Measurements from ENCODE around the gene ZNF532.

ZNF532 gene

GRCh38 chr18:58951986-58952702 is 87.5 kb downstream of the ZNF532 start:
- DNase-seq = no peak

DNA sequence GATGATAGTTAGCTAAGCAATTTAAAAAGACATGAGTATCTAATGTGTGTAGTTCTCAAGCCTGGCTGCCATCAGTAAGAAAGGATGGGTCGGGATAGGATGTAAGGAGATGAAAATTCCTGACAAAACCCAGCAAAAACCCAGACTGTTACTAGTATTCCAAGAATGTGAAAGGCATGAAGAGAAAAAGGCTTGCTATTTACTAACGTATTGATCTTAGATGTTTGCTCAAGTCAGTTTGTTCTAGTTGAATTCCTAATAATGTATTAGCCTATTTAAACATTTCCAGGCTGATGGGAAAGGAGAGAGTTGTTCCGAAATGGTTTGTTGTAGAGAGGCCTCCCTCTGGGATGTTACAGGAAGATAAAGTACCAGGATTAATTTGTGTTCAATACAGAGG is 88.2 kb downstream of the ZNF532 start:
- no peak for DNase-seq

- DNase-seq = no peak
These were observed 89.0 kb downstream of the ZNF532 start for GRCh38 chr18:58953627-58954026.

DNA sequence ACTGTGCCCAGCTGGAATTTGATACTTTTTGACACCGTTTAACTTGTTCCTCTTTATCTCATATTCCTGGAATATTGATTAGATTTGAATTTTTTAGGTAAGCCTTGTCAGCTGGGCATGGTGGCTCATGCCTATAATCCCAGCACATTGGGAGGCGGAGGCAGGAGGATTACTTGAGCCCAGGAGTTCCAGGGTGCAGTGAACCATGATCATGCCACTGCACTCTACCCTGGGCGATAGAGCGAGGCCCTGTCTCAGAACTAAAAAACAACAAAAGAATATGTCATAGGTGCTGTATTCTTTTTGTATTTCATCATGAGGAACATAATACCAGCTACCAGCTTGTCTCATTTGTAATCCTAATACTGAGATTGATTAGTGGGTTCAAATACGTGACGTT is 90.3 kb downstream of the ZNF532 start:
- DNase-seq = no peak

DNA sequence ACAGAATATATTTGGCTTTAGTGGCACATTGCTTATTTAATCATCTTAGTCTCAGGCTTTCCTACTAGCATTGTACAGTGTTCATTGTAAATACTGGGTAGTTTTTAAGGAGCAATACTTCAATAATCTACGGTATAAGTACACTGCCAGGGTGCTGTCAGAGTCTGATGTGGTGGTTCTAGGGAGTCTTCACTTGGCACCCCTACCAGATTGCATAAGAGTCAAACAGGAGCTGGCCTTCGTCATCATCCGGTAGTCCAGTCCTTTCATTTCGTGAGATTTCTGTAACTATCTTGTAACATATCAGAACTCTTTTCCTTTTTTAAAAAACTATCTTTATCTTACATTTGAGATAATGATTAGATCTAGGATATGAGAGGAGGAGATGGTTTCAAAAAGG is 91.1 kb downstream of the ZNF532 start:
- no peak for DNase-seq

- no peak for DNase-seq
These were observed 94.0 kb downstream of the ZNF532 start for GRCh38 chr18:58958628-58959027.

GRCh38 chr18:58960508-58960907 is 95.8 kb downstream of the ZNF532 start:
- no peak for DNase-seq

- DNase-seq = no peak
These were observed 96.5 kb downstream of the ZNF532 start for GRCh38 chr18:58960946-58961722.

DNA sequence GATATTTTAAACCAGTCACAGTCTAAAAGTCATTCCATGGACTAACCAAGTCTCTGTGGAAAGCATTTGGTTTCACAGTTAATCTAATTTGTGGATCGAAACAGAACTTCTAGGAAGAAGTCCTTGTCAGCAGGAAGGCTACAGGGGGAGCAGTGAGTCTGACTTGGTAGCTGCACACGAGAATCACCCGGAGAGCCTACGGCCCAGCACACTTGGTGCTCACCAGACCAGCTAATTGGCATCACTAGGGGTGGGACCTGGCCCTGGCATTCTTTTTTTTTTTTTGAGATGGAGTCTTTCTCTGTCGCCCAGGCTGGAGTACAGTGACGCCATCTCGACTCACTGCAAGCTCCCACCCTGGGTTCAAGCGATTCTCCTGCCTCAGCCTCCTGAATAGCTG is 97.7 kb downstream of the ZNF532 start:
- DNase-seq = no peak

DNA sequence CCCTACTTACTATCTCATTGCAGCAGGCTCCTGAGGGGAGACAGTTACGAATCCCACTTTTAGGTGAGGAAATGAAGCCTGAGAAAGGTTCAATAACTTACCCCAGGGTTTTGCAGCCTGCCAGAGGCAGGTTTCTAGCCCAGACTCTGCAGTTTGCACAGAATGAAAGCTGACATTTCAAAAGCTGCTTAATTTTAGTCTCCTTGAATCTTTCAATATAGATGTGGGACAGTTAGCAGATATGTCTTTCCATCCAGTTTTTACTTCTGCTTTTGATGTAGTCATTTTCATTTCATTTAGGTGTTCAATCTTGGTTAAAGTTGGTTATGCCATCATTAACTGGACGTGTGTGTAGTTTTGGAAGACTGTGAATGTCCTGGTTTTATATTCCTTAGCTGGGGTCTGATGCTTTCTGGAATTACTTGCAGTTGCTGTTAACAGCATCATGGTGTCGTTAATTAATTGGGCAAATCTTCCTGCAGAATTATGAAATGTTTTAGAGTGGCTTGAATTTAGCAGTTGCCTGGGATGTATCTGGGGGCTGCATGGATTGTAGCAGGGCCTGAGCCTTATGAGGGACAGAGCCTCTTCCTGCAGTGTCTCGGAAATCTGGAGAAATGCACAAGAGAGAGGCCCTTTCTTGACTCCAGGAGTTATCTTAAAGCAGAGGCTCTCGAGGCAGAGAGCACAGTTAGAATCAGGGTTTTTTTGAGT is 100.8 kb downstream of the ZNF532 start:
- DNase-seq = no peak

GRCh38 chr18:58966005-58966677 is 101.5 kb downstream of the ZNF532 start:
- no peak for DNase-seq

DNA sequence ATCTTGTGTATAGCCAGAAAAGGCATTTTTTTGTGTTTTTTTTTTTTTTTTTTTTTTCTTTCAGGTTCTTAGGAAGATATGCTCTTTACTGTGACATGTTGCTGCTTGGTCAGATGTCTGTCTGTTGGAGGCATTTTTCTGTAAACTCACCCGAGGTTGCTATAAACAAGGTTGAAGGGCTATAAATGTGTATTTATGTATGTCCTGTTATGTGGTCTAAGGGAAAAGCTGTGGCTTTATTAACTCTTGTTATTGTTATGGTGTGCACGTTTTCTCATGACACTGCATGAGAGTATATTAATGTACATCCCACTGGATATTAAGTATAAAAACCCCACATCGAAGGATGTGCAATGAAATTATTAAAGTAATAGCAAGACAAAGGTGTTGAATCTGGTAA is 102.0 kb downstream of the ZNF532 start:
- DNase-seq = no peak

- DNase-seq = no peak
These were observed 103.1 kb downstream of the ZNF532 start for GRCh38 chr18:58967751-58968254.

- no peak for DNase-seq
These were observed 106.5 kb downstream of the ZNF532 start for GRCh38 chr18:58970943-58971790.

DNA sequence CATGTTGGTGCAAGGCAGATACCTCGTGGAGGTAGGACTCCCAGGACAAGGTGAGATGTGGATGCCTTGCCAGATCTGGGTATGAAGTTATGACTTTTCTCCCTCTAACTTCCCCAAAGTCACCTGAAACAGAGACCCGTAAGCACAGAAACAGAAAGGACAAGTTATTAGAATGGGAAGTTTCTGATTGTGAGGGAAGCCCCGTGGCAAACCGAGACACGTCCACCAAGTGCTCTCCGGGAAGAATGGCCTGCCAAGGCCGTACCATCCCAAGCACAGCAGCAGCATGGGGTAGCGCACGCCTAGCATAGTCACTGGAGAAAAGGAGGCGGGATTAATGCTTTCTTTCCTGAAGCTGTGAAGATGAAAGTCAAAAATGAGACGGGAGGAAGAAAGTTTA is 110.6 kb downstream of the ZNF532 start:
- no peak for DNase-seq

DNA sequence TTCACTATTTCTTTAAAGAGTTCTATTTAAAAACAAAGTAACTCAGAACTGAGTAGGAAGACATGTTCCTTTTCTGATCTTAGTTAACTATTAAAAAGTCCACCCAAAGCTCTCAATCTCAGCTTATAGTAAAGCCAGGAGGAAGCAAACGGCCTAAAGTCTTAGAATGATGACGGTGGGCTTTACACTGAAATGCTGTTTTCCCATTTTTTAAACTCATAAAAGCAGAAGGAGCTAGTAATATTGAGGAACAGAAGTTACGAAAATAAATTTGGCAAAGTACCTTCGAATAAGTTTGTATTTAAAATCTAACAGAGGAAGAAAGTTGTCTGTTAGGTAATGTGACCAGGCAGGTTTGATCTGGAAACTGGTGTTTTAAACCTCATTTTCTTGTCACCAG is 111.1 kb downstream of the ZNF532 start:
- DNase-seq = no peak

DNA sequence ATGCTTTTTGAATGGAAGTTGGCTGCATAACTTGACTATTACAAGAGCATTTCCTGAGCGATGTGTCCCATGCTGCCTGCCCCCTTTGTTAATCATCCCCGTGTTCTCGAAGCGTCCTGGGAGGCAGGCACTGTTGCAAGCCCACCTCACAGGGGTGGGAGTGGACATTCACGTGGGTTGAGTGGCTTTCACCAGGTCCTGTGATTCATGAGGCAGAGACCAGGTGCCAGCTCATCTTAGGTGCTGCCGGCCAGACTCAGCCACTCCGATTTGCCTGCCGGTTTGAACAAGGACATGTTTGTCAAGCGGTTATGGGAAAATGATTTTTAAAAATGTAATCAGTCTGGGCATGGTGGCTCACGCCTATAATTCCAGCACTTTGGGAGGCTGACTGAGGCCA is 112.5 kb downstream of the ZNF532 start:
- DNase-seq = no peak

DNA sequence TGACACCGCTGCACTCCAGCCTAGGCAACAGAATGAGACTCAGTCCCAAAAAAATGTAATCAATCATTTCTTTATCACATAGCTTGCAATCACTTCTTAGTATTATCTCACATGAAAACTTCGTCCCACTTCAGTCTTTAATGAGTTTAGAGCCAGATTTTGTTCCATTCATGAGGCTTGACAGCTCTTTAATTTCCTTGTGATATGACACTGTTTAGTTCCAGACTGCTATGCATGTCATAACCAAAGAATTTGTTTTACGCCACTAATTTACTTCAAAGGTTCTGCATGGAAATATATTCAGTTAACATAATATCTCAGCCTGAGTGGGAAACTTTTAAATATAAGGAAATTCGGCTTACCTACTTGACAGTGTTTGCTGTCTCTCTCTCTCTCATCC is 113.1 kb downstream of the ZNF532 start:
- no peak for DNase-seq

- DNase-seq = no peak
These were observed 114.2 kb downstream of the ZNF532 start for GRCh38 chr18:58978916-58979315.

GRCh38 chr18:58979615-58980014 is 114.9 kb downstream of the ZNF532 start:
- DNase-seq = no peak

- no peak for DNase-seq
These were observed 116.3 kb downstream of the ZNF532 start for GRCh38 chr18:58980991-58981390.
